BJ (cell line): Measurements from ENCODE around the gene LDB2. TPM values are rescaled to one million over a fixed set of nuclear protein-coding genes. Genes with fewer than 3 reads are reported as not detected.
A peak's percentile ranks its signal among the peaks of the same experiment; 100 is the strongest.

ENCODE experiments used
- CTCF ChIA-PET: fragments of 350-600 bp; formaldehyde crosslinking; extraction: SDS; loops from one replicate; lab custom pipeline; 2021; ENCODE audit warnings: antibody characterized with exemption, inconsistent platforms; lab: Yijun Ruan, JAX
- POLR2A ChIA-PET: fragments of 300-600 bp; sonication (Branson Sonifier 250); formaldehyde crosslinking; extraction: SDS; loops from one replicate; lab custom pipeline; 2021; ENCODE audit warnings: antibody characterized with exemption; lab: Charles Lee
- DNase-seq: peaks from one replicate; pipeline ENCODE4 v3.0.0-alpha.2; 2011; ENCODE audit warnings: low read depth
- H3K27me3 ChIP-seq: 2 replicates; pipeline ENCODE4 v1.6.0; 2011; ENCODE audit warnings: low read length; ENCODE audit not compliant: control insufficient read depth, insufficient read depth
- H3K36me3 ChIP-seq: 2 replicates; pipeline ENCODE4 v1.5.1; 2011; ENCODE audit warnings: low read length; ENCODE audit not compliant: control insufficient read depth, insufficient read depth
- H3K4me3 ChIP-seq: 2 replicates; pipeline ENCODE4 v1.5.1; 2011; ENCODE audit warnings: low read depth, mild to moderate bottlenecking, control low read depth, low read length
- CTCF ChIP-seq: IDR thresholded peaks from 2 replicates; pipeline ENCODE4 v1.5.1; 2011; ENCODE audit warnings: low read depth, mild to moderate bottlenecking, control low read depth, inconsistent platforms, low read length, moderate library complexity; ENCODE audit not compliant: insufficient read depth
- polyA plus RNA-seq: library from polyadenylated mRNA; depleted of rRNA; stranded (reverse); fragments of >200 nt; gene quantifications from 2 replicates; pipeline ENCODE4 v1.2.3, GENCODE V29; 2011

The LDB2 gene
- polyA plus RNA-seq, 1 experiment = 79.7 TPM

- TF ChIP-seq CTCF = no peak
- no peak overlapping the region for H3K4me3 ChIP-seq
- POLR2A ChIA-PET = no interaction called here
- H3K36me3 ChIP-seq = no peaks in the 10 kb centered on the region
- DNase-seq = no peak
- no peaks in the 10 kb centered on the region for H3K27me3 ChIP-seq
- CTCF ChIA-PET = no interaction called here
These were observed 289.2 kb downstream of the LDB2 start for GRCh38 chr4:16609170-16609758.

GRCh38 chr4:16608611-16609125 lies 289.8 kb downstream of the LDB2 start:
- Histone ChIP-seq H3K27me3 (no peaks in the 10 kb centered on the region), H3K36me3 (no peaks in the 10 kb centered on the region), H3K4me3 (no peak overlapping the region)
- TF ChIP-seq CTCF = no peak
- DNase-seq = no peak
- ChIA-PET POLR2A (no interaction called here), CTCF (no interaction called here)

GRCh38 chr4:16608123-16608522 lies 290.3 kb downstream of the LDB2 start:
- CTCF ChIA-PET = interaction anchor here (1.0 to 1.2 kb wide), 2 partner anchors 9 to 17 kb away, joined by 3 read pairs; no protein-coding TSS in a partner anchor
- POLR2A ChIA-PET = no interaction called here
- peak; percentile 10; the same call in 1 of the 2 replicates for TF ChIP-seq CTCF
- Histone ChIP-seq H3K4me3 (no peak overlapping the region), H3K36me3 (no peaks in the 10 kb centered on the region), H3K27me3 (no peaks in the 10 kb centered on the region)
- no peak for DNase-seq

GRCh38 chr4:16607241-16608066 lies 291.0 kb downstream of the LDB2 start:
- Histone ChIP-seq H3K27me3 (no peaks in the 10 kb centered on the region), H3K4me3 (no peak overlapping the region), H3K36me3 (no peaks in the 10 kb centered on the region)
- no peak for TF ChIP-seq CTCF
- ChIA-PET CTCF (interaction anchor here (1.0 to 1.2 kb wide), 3 partner anchors 9 to 62 kb away, joined by 3 read pairs; no protein-coding TSS in a partner anchor), POLR2A (no interaction called here)
- no peak for DNase-seq

GRCh38 chr4:16606691-16607090 lies 291.8 kb downstream of the LDB2 start:
- DNase-seq = no peak
- Histone ChIP-seq H3K36me3 (no peaks in the 10 kb centered on the region), H3K27me3 (no peaks in the 10 kb centered on the region), H3K4me3 (no peak overlapping the region)
- TF ChIP-seq CTCF = no peak
- CTCF ChIA-PET = interaction anchor here (1.0 to 1.2 kb wide), 2 partner anchors 15 to 62 kb away, joined by 3 read pairs; no protein-coding TSS in a partner anchor
- POLR2A ChIA-PET = no interaction called here
